ENCODE data around the gene SPART.

Gene SPART

DNA sequence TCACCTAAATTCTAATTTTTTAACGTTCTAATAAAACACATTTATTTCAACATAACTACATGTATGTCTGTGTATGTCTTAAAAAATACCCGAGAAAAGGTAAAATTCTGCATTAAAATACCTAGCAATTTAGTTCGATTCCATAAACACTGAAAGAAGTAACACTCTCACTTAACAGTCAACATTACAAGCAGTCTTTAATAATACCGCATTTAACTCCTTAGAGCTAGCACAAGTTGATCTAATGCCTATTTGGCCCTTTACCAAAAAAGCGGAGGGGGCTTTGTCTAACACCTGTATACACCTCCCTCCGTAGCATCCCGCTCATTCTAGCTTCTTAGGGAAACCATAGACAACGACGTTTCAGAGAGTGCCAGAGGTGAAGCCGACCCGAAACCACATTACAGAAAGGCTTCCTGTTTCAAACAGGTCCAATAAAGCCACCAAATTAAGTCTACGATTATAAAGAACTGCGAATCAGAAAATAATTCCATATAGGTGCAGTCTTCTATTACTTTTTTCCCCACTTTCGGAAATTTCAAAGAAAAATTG, 1.2 kb downstream of the SPART start:
- Histone ChIP-seq H3K27me3 (replicated peaks; ENCODE audit: control insufficient read depth, insufficient read depth, low read length) (no peaks in the 10 kb centered on the region; the same call in 1 of the 2 replicates), H3K36me3 (ENCODE audit: control insufficient read depth, insufficient read depth, low read length) (no peaks in the 10 kb centered on the region), H3K4me3 (replicated peaks; ENCODE audit: low read depth, low read length) (no peak overlapping the region)
- no peak for DNase-seq (ENCODE audit: extremely low read depth, insufficient read length)
- TF ChIP-seq, protein P1, sequence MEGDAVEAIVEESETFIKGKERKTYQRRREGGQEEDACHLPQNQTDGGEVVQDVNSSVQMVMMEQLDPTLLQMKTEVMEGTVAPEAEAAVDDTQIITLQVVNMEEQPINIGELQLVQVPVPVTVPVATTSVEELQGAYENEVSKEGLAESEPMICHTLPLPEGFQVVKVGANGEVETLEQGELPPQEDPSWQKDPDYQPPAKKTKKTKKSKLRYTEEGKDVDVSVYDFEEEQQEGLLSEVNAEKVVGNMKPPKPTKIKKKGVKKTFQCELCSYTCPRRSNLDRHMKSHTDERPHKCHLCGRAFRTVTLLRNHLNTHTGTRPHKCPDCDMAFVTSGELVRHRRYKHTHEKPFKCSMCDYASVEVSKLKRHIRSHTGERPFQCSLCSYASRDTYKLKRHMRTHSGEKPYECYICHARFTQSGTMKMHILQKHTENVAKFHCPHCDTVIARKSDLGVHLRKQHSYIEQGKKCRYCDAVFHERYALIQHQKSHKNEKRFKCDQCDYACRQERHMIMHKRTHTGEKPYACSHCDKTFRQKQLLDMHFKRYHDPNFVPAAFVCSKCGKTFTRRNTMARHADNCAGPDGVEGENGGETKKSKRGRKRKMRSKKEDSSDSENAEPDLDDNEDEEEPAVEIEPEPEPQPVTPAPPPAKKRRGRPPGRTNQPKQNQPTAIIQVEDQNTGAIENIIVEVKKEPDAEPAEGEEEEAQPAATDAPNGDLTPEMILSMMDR (IDR thresholded peaks at IDR 0.05; ENCODE audit: insufficient read depth, low read length, poor library complexity, severe bottlenecking) = no peak

DNA sequence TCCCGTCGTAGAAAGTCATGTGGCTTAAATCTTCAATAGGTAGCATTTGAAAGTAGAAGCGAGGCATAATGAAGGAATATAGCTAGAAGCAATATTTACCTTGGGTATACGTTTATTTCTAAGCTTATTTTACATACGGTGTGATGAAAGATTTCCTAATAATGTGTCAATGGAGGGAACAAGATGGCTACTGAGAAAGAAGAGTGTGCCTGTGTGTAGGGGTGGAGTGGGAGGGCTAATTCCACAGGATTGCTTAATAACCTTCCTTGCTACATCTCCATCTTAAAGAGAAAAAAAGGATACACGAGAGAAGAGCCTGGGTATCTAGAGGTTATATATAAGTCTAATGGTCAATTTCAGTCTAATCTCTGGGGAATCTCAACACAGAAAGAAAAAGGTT, 2.0 kb downstream of the SPART start:
- H3K27me3 ChIP-seq (replicated peaks; ENCODE audit: control insufficient read depth, insufficient read depth, low read length) = no peaks in the 10 kb centered on the region; the same call in 1 of the 2 replicates
- no peak for DNase-seq (ENCODE audit: extremely low read depth, insufficient read length)
- no peaks in the 10 kb centered on the region for H3K36me3 ChIP-seq (ENCODE audit: control insufficient read depth, insufficient read depth, low read length)
- TF ChIP-seq, protein P1 (IDR thresholded peaks at IDR 0.05; ENCODE audit: insufficient read depth, low read length, poor library complexity, severe bottlenecking) = no peak
- H3K4me3 ChIP-seq (replicated peaks; ENCODE audit: low read depth, low read length) = no peak overlapping the region

DNA sequence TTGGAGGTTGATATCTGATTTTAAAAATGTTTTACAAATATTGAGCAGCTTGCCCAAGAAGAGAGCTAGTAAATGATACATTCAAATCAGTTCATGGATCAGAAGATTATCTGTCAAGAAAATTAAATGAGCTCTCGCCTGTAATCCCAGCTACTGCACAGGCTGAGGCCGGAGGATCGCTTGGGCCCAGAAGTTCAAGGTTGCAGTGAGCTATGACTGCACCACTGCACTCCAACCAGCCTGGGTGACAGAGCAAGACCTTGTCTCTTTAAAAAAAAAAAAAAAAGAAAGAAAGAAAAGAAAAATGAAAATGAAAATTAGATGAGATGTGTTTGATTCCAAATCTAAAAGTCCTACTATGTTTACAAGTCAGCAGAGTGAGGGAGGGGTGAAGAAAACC, 2.4 kb downstream of the SPART start:
- TF ChIP-seq, protein P1 (IDR thresholded peaks at IDR 0.05; ENCODE audit: insufficient read depth, low read length, poor library complexity, severe bottlenecking) = no peak
- no peaks in the 10 kb centered on the region; the same call in 1 of the 2 replicates for H3K27me3 ChIP-seq (replicated peaks; ENCODE audit: control insufficient read depth, insufficient read depth, low read length)
- H3K4me3 ChIP-seq (replicated peaks; ENCODE audit: low read depth, low read length) = no peak overlapping the region
- no peaks in the 10 kb centered on the region for H3K36me3 ChIP-seq (ENCODE audit: control insufficient read depth, insufficient read depth, low read length)
- no peak for DNase-seq (ENCODE audit: extremely low read depth, insufficient read length)

DNA sequence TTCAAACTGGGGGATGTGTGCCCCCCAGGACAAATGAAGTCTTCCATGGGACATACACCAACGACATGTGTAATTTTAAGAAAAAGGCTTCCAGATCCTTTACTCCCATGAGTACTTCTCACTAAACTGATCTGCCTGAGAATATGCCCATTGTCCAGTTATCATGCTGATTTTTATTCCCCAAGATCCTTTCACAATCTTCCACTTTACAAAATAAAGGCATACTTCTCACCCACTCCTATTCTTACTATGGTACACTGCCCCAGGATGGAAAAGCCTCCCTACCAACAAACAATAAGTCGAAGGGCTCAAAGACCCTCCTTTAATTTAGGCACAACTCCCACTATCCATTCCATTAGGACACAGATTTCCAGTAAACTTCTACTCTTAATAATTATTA, 3.5 kb downstream of the SPART start:
- Histone ChIP-seq H3K36me3 (ENCODE audit: control insufficient read depth, insufficient read depth, low read length) (no peaks in the 10 kb centered on the region), H3K4me3 (replicated peaks; ENCODE audit: low read depth, low read length) (no peak overlapping the region), H3K27me3 (replicated peaks; ENCODE audit: control insufficient read depth, insufficient read depth, low read length) (no peaks in the 10 kb centered on the region; the same call in 1 of the 2 replicates)
- TF ChIP-seq, protein P1 (IDR thresholded peaks at IDR 0.05; ENCODE audit: insufficient read depth, low read length, poor library complexity, severe bottlenecking) = no peak
- DNase-seq (ENCODE audit: extremely low read depth, insufficient read length) = no peak

DNA sequence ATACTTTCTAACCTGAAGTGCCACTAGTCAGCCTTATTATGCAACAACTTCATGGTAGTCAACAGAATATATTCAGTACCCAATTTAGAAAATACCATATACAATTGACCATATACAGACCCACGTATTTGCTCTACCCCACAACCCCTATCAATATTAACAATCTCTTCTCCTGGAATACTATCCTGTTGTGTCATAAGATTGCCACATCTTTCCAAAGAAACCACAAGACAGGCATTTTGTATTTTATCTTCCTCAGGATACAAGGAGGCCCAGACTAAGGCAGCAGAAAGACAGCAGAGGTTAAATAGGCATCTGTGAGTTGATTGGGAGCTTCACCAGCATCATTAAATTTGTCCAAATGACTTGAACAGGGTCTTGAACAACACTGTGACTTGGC, 4.5 kb downstream of the SPART start:
- TF ChIP-seq, protein P1 (IDR thresholded peaks at IDR 0.05; ENCODE audit: insufficient read depth, low read length, poor library complexity, severe bottlenecking) = no peak
- no peaks in the 10 kb centered on the region; the same call in 1 of the 2 replicates for H3K27me3 ChIP-seq (replicated peaks; ENCODE audit: control insufficient read depth, insufficient read depth, low read length)
- no peak for DNase-seq (ENCODE audit: extremely low read depth, insufficient read length)

More for the DNA sequence above, 4.5 kb downstream of the SPART start:
- Histone ChIP-seq H3K36me3 (ENCODE audit: control insufficient read depth, insufficient read depth, low read length) (no peaks in the 10 kb centered on the region), H3K4me3 (replicated peaks; ENCODE audit: low read depth, low read length) (no peak overlapping the region)
